NOMO-1 (cell line): Measurements from ENCODE around the gene MVD.
A peak's percentile ranks its signal among the peaks of the same experiment; 100 is the strongest.

Experiments used
- DNase-seq, 2 experiments: peaks; one replicate each; lab custom pipeline; 2025; ENCODE audit not compliant: unreplicated experiment in 2 of 2; lab: John Stamatoyannopoulos, UW

Gene MVD

DNA sequence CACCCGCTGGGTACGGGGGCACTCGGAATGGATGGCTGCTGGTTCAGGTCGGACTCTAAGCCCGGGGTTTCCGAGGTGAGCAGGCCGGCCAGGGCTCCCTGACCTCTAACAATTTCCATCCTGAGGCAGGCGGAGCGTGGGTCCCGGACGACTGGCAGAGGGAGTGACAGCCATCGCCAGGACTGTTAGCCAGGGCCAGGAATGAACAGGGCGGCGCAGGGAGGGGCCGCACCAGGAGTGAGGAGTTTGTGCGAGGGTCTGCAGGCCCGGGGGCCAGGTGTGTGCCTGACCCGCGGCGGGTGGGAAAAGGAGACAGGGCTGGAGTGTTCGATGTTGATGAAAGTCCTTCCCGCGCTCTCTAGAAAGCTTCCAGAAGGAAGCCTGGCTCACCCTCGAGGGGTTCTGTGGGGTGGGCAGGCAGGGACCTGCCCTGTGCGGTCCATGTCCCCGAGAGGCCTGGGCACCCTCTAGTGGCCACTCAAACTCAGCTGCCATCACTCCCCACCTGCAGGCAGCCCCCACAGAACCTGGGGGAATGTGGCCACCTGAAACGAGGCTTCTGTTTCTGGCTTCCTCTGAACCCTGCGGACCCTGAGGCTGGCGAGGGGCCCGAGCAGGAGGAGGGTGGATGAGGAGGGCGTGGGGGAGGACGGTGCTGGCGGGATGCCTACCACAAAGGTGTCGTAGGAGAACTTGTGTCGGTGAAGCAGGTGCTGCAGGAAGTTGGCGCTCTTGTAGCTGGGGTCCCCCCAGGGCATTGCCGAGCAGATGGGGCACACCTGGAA is 35.1 kb upstream of the MVD start:
- DNase-seq = no peak

DNA sequence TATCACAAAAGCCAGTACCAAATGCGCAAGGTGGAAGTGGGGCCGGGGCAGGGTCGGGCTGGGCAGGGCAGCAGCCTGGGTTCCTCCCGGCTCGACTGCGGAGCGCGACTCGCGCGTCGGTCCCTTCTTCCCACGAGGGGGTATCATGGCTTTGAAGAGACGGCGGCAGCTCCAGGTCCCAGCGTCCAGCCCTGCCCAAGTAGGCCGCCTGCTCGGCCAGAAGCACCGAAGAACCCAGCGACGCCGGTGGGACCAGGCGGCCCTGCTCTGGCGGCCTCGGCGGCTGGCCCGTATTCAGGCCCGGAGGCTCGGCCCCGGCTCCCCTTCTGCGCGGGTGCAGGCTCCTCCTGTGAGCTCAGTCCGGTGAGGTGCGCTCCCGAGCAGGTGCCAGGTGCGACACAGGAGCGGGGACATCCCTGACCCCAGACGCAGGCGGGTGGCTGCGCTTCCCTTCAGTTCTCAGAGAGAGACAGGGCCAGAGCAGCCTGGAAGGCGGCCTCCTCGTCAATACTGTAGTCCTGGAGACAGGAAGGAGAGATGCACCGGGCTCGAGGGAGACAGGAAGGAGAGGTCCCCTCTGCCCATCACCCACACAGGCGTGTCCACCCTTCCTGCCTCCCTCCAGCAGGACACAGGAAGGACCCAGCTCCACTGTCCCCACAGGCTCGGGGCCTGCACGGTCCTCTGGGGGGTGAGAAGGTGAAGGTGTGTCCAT is 34.4 kb upstream of the MVD start:
- no peak for DNase-seq

DNA sequence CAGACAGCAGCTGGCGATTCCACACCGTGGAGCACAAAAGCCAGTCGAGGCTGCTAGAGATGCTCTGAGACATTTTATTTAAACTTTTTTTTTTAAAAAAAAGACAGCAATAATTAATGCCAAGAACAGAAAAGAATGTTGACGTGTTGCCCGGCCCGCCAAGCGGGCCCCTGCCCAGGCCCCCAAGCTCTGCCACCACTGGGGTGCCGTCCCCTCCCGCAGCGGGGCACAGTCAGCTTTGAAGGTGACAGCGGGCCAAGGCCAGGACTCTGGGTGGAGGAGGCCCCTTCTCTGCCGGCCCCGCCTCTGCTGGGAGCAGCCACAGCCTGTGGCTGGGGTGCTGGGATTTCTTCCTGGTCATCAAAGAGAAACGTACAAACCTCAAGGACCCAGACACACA is 33.5 kb upstream of the MVD start:
- DNase-seq = no peak

DNA sequence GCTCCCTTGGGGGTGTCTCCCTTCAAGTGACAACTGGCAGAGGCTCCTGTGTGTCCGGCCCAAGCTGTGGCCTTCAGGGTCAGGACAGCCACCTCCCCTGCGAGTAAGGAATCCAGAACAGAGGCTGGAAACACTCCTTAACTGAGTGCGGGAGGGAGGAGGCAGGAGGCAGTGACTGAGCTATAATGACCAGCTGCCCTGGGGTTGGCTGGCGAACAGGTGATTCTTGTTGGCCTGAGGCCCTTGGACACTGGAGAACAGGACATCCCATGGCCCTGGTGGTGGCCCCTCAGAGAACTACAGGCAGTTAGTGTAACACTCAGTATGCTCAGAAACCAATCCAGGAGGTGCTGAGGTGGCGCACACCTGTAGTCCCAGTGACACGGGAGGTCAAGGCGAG is 32.9 kb upstream of the MVD start:
- DNase-seq = no peak

DNA sequence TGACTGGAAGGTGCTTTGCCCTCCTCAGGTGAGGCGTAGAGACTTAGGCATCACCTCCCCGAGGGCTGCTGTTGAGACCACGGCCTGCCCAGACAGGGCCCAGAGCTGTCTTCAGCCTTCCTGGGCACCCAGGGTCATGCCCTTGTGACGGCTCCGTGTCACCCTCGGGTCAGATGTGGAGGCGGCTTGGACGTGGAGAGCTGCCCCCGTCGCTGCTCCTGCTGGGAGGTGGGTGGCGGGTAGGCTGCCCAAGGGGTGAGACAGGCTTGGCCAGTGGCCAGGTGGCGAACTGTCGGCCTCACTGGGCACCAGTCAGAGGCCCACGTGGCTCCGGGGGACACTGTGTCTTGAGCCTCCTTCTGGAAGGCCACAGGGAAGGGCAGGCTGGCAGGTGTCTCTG is 32.3 kb upstream of the MVD start:
- no peak for DNase-seq

DNA sequence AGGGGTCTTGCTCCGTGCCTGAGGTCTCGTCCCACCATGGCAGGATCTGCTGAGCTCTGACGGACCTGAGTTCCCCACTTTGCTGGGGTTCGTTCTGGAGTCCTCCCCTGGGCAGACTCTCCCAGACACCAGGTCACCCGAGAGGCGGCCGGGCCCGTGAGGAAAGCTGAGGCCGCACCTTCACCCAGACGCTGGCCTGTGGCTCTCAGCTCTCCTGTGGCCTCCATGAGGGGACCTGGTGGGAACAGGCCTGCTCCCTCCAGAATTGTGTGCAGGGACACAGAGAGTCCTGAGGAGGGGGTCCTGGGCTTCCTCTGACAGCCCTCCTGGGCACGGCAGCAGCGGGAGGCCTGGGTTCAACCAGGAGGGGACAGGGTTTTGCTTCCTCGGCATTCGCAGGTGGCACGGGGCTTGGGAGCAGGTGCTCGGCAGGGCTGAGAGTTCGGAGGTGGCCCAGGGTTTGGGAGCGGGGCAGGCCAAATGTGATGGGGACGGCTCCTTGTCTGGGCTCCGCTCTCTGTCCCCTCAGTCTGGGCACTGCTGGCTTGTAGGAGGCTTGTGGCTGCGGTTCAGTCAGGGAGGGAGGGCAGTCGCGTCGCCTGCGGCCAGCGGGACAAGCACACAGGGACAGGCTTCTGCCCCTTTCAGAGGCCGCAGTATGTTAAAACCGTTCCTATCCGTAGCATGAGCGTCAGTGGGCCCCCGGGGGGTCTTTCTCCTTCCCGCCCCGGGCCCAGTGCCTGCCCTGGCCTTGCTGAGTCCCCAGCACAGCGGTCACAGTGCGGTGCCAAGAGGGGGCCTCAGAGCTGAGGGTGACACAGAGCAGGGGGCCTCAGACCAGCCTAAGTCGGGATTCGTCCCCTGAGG is 31.6 kb upstream of the MVD start:
- DNase-seq = no peak

DNA sequence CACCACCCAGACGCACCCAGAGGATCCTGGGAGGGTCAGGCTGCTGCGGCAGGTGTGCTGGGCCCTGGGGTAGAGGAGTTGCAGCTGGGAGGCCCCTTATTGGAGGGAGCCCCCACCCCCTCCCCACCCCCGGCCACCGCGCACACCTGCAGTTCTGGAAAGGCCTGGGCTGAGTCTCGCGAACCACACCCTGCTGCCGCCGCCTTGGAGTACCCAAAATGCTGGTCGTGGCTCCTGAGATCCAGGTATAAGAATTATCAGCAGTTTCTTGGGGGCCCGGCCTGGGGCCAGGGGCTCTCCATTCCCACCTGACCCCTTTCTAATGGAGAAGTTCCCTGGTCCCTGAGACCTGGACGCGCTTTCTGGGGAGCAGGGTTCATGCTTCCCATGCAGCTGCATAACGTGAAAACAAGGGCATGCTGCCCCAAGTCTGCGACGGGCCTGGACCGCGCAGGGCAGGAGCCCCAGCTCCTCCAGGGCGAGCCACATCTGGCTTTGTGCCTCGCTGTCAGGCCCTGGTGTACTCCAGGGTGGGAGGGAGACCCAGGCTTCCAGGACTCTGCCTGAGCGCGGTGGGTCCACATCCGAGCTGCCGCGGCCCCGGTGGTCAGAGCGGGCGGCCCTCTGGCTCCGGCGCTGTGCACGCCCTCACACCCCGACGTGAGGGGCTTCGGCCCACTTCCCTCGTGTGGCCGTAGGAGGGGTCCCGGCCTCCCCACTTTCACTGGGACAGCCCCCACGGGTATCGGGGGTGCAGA is 30.7 kb upstream of the MVD start:
- DNase-seq = no peak

DNA sequence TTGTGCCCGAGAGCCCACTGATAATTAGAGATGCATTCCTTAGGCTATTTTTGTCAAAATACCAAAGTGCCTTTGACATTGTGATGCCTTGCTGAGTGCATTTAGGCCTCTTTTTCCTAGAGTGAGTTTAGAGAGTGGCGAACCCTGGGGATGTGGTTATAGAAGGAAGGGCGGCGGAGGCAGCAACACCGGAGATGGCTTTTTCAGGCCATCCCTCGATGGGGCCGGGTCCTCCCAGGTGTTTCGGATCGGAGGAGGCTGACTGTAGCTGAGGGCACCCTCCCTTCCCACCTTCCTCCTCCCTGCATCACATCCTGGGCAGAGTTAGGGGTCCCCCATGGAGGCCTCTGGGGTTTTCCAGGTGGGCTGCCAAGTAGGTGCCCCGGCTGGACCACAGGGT is 30.0 kb upstream of the MVD start:
- no peak for DNase-seq

DNA sequence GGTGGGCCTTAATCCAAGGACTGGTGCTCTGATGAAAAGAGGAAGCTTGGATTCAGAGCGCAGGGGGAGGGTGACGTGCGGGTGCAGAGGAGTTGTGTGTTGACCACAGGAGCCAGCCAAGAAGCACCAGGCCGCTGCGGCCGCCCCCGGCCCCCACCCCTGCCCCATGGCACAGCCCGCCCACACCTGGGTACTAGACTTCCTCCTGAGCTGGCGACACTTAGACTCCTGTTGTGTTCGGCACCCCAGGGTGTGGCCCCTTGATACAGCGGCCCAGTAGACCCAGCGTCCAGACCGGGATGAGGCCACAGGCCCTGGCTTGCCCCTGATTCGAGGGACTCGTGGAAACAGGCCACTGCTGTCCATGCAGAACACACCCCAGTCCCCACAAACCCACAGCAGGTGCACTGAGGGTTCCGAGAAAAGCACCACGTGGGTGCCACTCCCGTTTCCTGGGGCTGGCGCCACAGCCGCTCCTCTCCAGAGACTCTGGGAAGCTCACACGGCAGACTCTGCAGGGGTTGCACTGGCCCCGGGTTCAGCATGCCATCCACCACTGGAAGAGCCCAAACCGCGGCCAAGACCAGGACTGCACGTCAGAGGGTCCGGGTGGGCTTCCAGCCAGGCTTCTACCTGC is 29.2 kb upstream of the MVD start:
- DNase-seq = peak; percentile 79 to 83

DNA sequence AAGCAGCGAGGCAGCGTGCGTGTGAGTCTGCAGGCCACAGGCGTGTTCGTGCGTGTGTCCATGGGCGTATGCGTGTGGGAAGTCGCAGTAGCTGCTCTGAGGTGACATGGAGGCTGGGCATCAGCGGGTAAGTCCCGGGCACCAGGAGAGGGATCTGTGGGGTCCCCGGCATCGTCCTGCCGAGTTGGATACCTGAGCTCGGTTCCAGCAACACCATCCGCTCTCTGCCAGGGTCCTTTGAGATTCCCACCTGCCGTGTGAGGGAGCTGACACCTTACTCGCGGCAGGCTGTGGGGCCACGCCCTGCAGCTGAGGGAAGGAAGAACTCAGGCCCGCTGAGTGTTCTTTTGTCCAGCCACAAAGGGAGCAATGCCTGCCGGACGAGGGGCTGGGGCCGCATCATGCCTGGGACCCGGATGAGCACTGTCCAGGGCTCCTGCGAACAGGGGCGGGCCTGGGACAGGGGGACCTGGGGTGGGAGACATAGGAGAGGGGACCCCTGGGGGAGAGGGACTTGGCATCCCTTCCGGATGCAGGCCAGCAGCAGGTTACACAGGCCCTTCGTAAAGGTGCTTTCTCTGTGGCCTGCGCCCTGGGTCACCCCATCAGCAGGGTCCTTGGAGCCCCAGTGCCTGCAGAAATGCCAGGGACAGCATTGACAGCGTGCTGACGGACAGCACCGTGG is 28.4 kb upstream of the MVD start:
- no peak for DNase-seq

DNA sequence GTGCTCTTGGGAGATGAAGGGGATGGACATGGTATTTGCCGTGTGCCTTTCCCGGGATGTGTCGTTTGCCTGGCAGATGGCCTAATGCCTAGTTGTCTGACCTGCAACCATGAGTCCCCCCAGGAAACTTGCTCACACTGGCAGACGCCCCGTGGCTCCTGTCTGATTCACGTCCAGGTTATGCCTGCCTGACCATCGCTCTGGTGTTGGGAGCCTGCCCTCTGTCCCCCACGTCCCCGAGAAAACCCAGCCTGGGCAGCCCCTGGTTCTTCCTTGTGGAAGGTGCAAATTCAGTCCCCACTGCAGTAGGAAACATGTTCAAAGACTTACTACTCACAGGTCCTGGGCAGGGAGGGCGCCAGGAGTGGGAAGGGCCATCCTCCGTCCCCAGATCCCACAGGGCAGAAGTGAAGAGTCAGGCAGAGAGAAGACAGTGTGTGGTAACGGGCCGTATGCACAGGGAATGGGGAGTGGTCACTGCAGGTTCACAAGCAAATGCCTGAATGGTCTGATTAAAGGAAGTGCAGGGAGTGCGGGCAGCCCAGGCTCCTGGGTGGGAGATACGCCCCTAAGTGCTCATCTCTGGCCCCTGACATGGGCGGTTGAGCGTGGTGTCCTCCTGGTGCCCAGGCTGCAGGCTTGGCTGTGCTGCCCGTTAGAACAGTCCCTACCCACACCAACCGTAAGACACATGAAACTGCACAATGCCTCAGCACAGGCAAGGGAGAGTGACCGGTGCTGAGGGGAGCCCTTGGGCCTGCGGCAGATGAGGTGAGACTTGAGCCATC is 27.6 kb upstream of the MVD start:
- no peak for DNase-seq

DNA sequence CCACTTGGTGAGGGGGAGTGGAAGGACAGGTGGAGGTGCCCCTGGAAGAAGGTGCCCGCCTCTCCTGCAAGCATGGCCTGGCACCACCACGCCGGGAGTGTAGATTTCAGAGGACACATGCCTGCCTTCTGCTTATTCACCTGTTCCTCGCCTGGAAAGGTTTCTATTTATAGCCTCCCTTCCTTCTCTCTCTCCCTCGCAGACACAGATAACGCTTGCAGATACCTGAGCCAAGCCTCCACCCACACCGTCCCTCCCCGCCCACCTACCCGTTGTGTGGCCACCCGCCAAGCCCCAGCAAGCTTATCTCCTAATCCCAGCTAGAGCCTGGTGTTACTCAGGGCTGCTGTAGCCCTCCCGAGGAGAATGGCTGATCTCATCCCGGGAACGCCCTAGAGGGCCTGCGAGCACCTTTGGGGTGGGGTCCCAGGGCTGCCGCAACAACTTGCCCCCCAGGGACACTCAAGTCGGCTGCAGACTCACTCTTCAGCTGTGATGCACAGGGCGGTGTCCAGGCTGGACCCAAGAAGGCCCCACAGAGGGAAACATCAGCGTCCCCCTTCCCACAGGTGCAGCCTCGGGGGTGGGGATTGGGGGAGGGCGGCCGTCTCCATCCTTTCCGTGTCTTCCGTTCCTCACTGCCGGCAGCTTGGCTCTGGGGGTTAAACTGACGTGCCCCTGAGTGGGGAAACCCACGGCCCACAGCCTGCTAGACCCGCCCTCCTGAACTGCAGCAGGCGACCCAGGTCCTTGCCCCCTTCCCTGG is 25.3 kb upstream of the MVD start:
- DNase-seq = no peak

DNA sequence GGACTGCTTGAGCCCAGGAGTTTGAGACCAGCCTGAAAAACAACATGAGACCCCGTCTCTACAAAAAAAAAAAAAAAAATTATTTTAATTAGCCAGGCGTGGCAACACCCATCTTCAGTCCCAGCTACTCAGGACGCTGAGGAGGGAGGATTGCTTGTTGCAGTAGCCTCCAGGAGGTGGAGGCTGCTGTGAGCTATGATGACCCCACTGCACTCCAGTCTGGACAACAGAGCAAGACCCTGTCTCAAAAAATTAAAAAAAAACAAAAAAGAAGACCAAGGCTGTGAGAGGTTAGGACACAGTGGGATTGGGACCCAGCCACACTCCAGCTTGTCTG is 24.8 kb upstream of the MVD start:
- no peak for DNase-seq

DNA sequence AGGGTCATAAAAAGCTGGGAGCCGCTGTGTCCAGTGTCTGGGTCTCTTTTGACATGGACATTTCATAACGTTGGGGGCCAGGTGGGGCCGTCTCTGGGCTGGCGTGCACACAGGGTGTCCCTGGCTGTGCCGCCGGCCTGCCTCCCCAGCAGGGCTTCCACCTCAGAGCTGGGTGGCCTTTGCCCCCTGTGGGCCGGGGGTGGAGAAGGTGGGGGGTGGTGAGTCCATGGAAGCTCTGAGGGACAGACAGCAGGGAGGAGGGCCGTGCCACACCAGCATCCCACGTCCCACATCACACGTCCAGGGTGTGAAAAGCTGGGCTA is 24.3 kb upstream of the MVD start:
- DNase-seq = no peak

DNA sequence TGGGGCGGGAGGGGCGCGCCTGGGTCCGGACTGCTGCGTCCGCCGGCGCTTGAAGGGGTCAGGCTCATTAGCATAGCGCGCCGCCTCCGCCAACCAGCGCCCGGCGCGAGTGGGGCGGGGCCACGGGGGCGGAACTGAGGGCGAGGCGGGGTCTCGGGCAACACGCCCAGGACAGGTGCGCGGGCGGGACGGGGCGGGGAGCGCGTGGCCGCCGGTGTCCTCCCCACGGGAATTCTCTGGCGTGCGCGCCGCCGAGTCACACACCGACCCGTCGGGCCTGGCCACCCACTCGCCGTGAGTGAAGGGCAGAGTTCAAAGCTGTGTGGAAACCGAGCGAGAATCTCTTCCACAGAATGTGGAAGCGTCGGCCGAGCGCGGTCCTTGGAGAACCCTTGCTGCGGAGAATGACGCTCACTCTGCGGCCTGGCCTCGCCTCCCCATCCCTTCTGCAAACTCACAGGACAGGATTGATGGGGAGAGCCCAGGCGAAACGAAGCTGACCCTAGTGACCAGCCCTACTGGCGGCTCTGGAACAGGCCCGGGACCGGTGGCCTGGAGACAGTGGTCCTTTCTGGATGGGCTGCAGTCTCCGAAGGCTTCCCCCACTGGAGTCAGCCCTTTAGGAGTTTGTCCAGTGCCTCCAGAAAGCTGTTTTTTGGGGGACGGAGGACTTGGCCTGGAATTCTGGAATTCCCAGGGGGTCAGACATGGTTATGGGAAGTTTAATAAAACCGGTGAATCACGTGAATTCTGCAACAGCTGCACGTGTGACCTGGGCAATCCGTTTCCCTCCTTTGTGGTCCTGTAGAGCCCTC is 23.8 kb upstream of the MVD start, which contains the start of gene SNAI3:
SNAI3 (minus strand) TSS at position 69 of the 815 bp plus-strand sequence. CDS start 101 bp downstream, outside the sequence.
- DNase-seq = peak; percentile 74 to 88

DNA sequence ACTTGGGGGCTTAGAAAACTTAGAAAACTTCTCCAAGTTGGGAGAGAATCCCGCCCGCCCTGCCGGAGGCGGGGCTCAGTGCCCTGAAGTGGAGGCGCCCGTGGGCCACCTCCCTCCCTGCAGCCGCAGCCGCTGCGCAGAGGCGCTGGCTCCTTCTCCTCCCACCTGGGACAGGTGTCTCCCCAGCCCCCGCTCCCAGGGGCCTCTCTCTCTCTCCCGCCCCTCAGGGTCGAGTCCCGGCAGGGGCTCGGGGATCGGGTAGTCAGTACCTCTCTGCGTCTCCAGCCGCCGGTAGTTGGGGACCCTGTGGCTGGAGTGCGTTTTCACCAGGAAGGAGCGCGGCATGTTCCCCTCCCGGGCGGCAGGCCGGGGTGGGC is 23.2 kb upstream of the MVD start:
- DNase-seq = peak; percentile 20 to 51
